Stimulated activated CD4-positive, alpha-beta T cell treated with anti-CD3 and anti-CD28 coated beads, Interleukin-12 subunit alpha, Interleukin-12 subunit beta, amount 100 ng/mL, for 48 hours (primary cell): ENCODE results near the gene PRKCB.

Source experiments
- DNase-seq, 3 donors: peaks; one replicate each; pipeline ENCODE4 v3.0.0-alpha.2; 2020; ENCODE audit warnings: low read depth in 2 of 3, low spot score in 1 of 3

PRKCB gene

DNA sequence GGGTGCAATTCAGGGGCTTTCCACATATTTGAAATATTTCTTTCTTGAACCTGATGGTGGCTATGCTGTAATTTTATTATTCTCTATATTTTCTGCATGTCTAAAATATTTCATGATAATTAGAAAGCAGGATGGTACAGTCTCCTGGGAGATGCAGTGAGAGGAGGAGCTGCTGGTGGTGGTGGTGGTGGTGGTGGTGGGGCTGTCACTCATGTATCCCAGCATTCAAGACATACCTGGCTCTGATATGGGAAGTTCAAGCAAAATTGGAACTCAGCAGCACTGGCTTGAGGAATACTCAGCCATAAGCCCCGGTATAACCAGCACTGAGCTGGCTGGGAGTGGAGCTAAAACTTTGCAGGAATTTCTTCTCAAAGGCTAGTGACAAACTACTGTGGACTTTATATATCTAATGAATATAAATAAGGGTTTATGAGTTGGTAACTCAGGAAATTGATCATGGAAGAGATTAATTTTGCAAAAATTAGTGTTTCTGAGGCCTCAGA is 200.3 kb downstream of the PRKCB start:
- no peak for DNase-seq

DNA sequence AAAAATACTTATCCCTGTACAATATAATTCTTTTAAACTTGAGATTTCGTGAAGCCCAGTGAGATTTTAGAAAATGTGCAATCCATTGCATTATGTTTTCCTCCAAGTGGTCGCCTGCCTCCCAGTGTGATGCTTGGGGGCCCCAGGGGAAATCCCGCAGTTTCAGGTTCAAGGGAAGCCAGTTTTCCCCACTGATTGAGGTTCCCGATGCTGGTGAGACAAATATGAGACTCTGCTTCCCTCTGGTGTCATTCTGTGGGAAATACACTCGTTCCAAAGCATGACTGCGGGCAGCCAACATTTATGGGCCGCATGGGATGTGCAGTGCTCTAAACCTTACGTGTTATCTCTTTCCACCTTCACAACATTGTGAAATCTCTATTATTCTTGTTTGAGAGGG is 200.8 kb downstream of the PRKCB start:
- peak in 2 of 3 donors; percentile 15 to 31 for DNase-seq

- DNase-seq = no peak
These were observed 201.6 kb downstream of the PRKCB start for GRCh38 chr16:24037335-24037734.

- DNase-seq = peak; percentile 67 to 88 (median 75)
These were observed 206.2 kb downstream of the PRKCB start for GRCh38 chr16:24041834-24042631.

- no peak for DNase-seq
These were observed 208.7 kb downstream of the PRKCB start for GRCh38 chr16:24044467-24044866.

DNA sequence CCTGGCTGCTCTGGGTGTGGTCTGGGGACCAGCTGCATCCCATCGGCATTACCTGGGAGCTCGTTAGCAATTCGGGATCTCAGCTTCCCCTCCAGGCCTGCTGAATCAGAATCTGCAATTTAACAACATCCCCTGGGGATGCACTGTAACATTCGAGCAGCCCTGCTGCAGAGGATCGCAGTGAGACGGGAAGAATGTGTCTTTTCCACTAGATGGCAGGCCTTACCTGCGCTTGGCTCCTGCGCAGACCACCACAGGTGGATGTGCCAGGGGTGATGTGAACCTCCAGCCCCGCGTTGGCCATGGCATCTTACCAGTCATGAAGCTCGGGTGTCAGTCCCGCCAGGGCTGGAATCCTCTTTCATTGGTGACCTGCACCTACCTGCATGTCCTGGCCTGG is 209.9 kb downstream of the PRKCB start:
- DNase-seq = no peak

DNA sequence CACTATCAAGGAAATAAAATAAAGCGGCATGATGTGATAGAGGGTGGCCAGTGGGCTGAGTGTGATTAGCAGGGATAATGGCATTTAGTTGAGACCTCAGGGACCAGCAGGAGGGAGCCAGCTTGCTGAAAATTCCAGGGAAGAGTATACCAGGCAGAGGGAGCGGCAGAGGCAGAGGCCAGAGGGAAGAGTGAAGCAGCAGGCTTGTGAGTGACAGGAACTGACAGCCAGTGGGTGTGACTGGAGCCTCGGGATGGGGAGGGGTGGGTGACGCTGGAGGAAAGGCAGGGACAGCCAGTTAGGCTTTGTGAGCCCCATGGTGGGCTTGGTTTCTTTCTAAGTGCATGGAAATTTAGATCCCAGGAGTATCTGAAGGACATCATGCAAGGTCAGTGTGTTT is 210.7 kb downstream of the PRKCB start:
- DNase-seq = no peak

DNA sequence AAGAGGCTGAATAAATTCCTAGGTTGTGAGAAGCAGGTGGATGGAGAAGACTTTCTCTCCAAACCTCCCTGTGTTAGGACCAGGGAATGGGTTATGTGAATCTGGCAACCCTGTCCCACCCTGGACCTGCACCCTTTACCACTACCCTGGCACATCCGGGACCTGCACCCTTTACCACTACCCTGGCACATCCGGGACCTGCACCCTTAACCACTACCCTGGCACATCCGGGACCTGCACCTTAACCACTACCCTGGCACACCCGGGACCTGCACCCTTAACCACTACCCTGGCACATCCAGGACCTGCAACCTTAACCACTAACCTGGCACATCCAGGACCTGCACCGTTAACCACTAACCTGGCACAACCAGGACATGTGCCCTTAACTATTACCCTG is 213.3 kb downstream of the PRKCB start:
- no peak for DNase-seq

GRCh38 chr16:24051125-24051524 is 215.3 kb downstream of the PRKCB start:
- DNase-seq = no peak

- DNase-seq = no peak
These were observed 216.7 kb downstream of the PRKCB start for GRCh38 chr16:24052329-24053098.

DNA sequence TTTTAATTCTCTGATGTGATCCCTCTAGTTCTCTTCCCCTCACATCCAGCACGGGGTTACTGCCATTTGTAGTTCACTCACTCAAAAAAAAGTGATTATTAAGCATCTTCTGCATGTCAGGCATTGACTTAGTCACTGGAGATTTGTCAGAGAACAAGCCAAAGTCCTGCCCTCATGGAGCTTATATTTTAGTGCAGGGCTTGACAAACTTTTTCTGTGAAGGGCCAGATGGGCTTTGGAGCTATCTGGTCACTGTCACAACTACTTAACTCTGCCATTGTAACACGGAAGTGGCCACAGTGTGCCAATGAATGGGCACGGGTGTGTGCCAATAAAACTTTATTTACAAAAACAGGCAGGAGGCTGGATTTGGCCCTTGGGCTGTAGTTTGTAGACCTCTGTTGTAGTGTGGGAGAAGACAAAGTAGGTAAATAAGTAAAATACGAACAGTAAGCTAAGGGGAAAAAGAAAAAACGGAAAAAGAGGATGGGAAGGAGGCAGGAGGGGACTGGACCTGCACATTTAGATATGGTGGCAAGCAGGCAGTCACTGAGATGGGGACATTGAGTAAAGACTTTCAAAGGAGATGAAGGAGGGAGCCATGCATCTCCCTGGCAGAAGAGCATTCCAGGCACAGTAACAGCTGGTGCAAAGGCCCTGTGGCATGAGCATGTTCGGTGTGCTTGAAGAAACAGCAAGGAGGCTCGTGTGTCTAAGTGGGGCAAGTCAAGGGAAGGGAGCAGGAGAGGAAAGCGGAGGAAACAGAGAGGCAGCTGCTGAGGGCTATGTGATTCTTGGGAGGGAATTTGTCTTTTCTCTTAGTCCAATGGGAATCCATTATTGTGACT is 217.5 kb downstream of the PRKCB start:
- DNase-seq = no peak

DNA sequence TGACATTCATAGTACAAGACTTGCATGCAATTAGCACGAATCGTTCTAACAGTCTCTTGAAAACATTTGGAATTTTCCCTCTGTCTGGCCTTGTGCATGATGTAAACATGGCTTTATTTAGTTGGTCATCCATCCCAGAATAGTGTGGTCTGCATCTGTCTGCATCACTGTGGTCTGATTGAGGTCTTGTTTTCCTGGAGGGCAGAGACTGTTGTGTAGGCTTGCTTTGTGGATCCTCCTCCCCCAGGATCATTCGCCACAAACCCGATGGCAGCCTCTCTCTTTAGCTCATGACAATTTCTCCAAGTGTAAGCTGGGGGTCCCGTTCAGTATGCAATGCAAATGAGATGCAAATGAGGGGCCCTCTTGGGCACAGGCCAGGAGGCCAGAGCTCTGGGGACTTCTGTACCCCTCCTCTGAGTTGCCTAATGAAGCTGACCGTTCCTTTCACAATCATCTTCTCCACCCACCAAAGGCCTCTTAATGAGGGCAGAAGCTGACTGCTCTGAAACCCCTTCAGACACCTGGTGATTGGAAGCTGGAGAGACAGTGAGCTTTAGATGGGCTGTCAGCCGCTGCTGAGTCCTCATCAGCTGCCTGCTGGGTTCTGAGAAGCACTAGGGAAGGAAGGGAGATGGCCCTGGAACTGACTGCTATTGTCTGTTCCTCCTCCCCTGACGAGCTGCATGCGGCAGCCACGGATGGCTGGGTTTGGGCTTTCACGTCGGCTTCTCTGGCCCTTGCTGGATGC is 219.1 kb downstream of the PRKCB start:
- no peak for DNase-seq

DNA sequence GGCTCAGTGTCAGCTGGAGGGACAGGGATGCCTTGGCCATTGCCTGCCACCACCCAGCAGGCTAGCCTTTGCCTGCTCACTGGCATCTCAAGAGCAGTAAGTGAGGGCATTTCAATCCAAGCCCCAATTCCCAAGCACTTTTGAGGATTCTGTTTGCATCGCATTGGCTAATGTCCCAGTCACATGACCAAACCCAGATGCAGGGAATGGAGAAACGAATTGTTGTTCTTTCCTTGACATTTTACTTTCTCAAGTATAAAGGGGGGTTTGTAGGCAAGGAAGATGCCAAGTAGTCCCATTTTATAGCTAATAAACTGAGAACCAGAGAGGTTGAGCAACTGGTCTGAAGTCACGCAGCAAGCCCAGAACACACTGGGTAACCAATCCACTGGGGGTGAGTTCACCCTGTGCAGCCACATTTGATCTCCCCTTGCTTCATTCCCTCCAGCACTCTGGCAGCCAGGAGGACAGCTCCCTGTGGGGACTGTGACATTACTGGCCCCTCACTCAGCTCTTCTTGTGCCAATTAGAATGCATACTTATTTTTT is 226.6 kb downstream of the PRKCB start:
- DNase-seq = no peak

DNA sequence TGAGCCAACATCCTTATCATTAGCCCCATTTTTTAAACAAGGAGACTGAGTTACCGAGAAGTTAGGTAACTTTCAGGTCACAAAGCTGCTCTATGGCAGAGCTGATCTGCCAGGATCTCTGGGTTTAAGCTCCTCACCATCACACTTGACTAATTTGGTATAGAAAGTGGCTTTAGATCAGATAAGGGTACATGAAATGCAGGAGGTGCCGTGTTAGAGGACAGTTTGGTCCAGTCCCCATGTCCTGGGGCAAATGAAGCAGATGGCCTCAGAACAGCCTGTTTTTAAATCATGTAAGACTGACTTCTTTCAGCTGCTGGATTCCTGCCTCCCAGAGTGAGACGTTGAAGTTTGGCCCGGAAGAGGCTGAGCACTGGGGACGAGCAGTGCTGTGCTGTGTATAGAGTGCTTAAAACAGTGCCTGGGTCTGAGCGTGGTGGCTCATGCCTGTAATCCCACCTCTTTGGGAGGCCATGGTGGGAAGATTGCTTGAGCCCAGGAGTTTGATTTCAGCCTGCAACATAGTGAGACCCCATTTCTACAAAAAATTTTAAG is 233.3 kb downstream of the PRKCB start:
- no peak for DNase-seq

- DNase-seq = peak; percentile 23 to 31 (median 31)
These were observed 235.1 kb downstream of the PRKCB start for GRCh38 chr16:24070851-24071250.

- no peak for DNase-seq
These were observed 236.0 kb downstream of the PRKCB start for GRCh38 chr16:24071666-24072360.

DNA sequence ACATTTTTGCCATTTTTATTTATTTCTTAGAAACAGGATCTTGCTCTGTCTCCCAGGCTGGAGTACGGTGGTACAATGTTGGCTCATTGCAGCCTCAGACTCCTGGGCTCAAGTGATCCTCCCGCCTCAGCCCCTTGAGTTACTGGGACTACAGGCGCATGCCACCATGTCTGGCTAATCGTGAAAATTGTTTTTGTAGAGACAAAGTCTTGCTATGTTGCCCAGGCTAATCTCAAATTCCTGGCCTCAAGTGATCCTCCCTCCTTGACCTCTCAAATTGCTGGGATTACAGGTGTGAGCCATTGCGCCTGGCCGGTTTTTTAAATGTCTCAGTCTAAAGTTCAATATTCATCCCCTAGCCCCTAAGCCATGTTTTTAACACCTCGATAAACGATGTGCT is 237.5 kb downstream of the PRKCB start:
- DNase-seq = no peak

GRCh38 chr16:24074574-24074973 is 238.8 kb downstream of the PRKCB start:
- no peak for DNase-seq

- DNase-seq = no peak
These were observed 239.5 kb downstream of the PRKCB start for GRCh38 chr16:24075302-24075701.
